GM19397 (cell line): ENCODE measurements around the gene CENPT.
A peak's percentile ranks its signal among the peaks of the same experiment; 100 is the strongest.
"Not testable (repeated sequence)": the region's sequence is repeated elsewhere in the genome, so short reads cannot be mapped to it uniquely, and the experiment has no call there.

Experiments
- ATAC-seq: cut with Tn5 transposase; IDR thresholded peaks from one replicate; pipeline ENCODE4 v1.9.1; 2021; ENCODE audit warnings: mild to moderate bottlenecking, moderate library complexity; ENCODE audit not compliant: unreplicated experiment

CENPT gene

DNA sequence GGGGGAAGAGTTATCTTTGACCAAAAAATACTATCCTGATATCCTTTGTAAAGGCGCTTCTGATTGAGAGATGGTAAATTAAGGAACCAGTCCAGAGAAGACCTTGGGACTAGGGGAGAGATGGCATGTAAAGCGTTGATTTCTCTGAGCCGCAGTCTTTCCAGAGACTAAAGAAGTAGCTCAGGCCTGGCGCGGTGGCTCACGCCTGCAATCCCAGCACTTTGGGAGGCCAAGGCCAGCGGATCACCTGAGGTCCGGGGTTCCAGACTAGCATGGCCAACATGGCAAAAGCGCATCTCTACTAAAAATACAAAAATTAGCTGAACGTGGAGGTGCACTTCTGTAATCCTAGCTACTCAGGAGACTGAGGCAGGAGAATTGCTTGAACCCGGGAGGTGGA, 625 bp upstream of the CENPT start:
- ATAC-seq, result no peak

DNA sequence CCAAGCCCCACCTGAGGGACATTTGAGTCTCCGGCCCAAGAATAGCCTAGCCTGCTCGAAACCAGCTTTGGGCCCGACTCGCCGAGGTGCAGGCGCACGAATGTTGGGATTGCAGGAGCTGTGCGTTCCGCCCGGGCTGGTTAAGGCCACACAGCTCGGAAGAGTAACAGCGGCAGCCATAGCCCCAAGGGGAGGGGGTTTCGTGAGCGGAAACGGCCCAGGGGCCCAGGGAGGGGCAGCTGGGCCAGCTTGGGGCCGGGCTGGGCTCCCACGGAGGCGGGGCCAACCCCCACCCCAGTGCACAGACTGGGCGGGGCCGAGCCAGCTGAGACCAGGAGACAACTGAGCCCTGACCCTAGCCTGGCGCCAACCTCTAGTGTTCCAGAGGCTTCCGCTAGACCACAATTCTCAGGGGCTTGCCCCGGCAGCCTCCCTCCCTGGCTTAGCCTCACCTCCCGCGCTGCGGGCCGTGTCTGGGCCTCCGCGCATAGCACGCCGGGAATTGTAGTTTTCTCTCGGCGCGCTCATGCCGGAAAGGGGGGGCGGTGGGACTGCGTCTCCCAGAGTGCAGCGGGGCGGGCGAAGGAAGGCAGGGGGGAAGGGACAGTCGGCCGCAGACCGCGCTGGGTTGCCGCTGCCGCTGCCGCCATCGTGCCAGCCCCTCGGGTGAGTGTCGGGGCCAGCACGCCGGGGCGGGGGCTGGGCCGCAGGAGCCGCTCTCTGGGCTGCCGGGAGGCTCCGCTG, 1.0 kb downstream of the CENPT start, which contains the start of gene NUTF2:
Gene NUTF2 (plus strand): TSS at position 614 of the 744 bp plus-strand sequence. CDS start 18,198 bp downstream, outside the sequence.
- peak; percentile 59 for ATAC-seq

DNA sequence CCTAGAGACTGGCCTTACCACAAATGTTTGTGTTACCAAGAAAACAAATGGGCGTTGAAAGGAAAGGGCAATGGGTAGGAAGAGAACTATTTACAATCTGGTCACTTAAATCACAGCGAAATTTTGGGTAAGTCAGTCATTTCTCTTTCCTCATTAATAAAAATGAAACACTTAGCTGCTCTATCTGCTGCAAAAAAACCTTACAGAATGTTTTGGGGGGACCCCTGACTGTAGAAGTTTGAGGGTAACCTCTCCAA, 1.5 kb downstream of the CENPT start:
- no peak for ATAC-seq

DNA sequence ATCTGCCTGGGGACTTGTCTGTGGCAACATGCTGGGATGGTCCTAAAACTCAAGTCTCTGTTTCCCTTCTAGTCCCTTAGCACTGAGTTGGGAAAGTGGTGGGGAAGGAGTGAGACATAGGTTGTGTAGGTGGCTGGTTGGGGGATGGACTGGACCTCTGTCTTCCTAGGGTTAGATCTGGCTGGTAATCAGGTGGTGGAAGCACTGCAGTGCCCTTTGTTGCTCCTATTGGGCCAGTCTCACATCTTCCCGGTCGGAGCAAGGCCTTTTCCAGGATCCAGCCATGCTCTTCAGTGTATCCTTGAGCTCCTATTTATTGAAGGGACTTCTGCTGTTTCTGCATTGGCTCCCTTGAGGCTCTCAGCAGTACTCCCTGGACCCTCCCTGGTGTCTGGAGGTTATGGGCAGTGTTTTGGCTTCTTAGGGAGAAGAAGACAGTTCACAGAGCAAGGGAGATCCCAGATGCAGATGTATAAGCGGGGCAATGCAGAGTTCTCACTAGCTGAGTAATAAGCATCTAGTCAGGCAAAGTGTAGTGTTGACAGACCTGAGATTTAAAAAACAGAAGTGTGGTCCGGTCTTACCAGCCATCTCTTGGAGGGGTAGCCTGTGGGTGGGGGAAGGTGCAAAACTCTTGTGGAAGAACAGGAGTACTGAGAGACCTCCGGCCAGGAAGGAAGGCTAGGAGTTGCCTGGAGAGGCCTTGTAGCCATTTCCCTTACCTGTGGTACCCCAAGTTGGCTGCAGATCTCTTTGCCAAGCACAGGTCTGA, 2.0 kb downstream of the CENPT start:
- ATAC-seq, result no peak

DNA sequence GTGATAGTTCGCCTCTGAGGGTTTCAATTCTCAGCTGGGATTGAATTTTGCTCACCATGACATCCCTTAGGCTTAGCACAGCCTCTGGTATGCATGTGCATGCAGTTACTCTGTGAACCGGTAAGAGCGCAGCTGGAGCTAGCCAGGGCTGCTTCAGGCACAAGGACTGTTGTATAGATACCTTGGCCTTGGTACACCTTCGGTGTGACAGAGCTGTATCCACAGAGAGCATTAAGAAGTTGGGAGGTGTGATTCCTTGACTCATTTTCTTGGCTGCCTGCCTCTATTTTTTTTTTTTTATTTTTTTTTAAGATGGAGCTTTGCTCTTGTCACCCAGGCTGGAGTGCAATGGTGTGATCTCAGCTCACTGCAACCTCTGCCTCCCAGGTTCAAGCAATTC, 3.0 kb downstream of the CENPT start:
- ATAC-seq, result no peak

DNA sequence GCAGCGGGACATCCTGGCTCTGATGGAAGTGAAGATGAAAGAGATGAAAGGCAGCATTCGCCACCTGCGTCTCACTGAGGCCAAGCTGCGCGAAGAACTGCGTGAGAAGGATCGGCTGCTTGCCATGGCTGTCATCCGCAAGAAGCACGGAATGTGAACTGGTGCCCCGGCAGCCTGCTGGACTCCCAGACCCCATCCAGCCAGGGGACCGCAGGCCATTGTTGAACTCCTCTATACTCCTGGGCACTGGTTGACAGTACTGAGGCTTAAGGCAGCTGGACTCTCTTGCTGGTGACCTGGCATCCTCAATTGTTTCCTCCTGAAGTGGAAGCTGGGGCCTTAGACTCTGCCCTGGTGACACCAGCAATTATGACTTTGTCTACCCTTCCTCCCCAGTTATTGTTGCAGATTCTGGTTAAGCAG, 4.1 kb downstream of the CENPT start:
- ATAC-seq, result no peak

DNA sequence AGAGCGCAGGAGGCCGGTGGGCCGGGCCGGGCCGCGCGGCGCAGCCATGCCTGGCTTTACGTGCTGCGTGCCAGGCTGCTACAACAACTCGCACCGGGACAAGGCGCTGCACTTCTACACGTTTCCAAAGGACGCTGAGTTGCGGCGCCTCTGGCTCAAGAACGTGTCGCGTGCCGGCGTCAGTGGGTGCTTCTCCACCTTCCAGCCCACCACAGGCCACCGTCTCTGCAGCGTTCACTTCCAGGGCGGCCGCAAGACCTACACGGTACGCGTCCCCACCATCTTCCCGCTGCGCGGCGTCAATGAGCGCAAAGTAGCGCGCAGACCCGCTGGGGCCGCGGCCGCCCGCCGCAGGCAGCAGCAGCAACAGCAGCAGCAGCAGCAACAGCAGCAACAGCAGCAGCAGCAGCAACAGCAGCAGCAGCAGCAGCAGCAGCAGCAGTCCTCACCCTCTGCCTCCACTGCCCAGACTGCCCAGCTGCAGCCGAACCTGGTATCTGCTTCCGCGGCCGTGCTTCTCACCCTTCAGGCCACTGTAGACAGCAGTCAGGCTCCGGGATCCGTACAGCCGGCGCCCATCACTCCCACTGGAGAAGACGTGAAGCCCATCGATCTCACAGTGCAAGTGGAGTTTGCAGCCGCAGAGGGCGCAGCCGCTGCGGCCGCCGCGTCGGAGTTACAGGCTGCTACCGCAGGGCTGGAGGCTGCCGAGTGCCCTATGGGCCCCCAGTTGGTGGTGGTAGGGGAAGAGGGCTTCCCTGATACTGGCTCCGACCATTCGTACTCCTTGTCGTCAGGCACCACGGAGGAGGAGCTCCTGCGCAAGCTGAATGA, 4.8 kb downstream of the CENPT start:
- peak; percentile 9 for ATAC-seq

DNA sequence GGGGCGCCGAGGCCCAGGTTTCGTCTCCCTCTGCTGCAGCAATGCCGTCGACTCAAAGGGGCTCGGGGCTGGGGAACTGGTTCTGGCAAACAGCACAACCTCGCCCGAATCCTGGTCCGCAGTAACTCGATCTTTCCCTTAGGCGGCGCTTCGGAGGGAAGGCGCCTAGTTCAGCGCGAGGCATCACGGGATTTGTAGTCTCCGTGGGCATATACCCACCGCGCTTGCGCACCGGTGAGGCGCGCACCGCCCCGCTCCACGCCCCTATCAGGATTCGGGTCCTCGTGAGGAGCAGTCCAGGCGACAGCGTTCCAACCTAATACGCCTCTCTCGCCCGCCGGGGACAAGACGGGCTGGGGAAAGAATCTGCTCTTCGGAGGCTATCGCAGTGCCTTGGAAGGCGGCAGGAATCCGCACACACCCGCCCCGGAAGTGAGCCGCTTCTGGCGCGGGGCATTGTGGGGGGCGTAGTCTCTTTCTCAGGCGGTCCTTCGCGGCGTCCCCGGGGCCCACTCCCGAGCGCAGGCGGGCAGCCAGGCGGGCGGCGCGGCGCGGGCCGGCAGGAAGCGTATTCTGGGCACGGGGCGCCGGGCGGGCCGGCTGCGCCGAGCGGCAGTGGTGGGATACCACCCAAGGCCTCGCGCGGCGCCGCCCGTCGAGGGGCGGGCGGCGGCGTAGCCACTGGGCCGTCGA, 5.5 kb downstream of the CENPT start, which contains the start of gene THAP11:
Gene THAP11 (plus strand): TSS at position 505 of the 693 bp plus-strand sequence. CDS start 235 bp downstream, outside the sequence.
- ATAC-seq, result peak; percentile 44

DNA sequence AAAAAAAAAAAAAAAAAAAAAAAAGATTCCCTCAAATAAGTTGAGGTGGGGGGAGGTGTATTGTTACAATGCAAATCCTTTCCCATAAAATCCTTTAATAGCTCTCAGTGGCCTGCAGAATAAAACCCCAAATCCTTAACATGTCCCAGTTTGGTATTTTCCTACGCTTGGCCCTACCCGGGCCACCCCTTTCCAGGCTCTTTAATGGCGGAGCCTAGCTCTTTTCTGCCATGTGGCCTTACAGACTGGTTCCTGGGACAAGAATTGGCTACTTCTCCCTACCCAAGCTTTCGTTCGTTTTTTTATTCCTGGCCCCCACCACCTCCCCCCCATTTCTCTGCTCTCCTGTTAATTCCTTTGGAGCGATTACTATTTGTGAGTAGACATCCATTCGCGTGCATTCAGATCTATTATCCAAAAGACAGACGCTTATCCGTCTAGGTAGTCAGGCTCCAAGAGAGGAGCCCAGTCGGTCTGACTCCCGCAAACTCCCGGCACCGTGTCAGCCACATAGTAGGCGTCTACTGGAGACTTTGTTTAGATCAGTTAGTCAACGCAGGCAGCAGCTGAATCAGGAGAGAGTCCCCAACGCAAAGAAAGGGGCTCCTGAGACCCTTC, 6.2 kb downstream of the CENPT start:
- ATAC-seq, result no peak

DNA sequence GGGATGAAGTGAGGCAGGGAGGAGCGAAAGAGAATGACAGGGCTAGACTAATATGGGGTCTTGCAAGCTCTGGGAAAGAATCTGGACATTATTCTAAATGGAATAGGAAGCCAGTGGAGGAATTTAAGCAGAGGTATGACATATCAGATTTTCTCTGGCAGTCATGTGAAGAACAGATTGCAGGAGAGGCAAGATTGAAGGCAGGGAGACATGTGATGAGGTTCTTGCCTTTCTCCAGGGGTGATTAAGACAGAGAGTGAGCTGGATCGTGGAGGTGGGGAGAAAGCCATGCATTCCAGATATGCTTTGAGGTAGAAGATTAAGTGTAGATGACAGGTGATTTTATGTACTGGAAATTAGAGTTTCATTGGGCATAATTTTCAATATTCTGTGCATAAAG, 9.7 kb downstream of the CENPT start:
- ATAC-seq, result no peak

DNA sequence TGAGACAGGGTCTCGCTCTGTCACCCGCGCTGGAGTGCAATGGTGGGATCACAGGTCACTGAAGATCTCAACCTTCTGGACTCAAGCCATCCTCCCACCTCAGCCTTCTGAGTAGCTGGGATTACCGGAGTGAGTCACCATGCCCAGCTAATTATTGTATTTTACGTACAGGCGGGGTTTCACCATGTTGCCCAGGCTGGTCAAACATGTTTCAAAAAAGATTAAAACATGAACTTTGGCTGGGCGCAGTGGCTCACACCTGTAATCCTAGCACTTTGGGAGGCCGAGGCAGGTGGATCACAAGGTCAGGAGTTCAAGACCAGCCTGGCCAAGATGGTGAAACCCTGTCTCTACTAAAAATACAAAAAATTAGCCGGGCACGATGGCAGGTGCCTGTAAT, 10.3 kb downstream of the CENPT start:
- ATAC-seq, result not testable (repeated sequence)

DNA sequence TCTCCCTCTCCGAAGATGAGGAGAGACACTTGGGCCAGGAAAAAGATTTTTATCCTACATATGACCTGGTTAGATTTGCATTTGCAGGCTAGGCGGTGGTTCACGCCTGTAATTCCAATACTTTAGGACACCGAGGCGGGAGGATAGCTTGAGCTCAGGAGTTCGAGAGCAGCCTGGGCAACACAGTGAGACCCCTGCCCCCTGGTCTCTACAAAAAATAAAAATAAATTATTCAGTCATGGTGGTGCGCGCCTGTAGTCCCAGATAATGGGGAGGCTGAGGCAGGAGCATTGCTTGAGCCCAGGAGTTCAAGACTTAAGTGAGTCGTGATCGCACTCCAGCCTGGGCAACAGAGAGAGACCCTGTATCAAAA, 13.3 kb downstream of the CENPT start:
- ATAC-seq, result no peak

DNA sequence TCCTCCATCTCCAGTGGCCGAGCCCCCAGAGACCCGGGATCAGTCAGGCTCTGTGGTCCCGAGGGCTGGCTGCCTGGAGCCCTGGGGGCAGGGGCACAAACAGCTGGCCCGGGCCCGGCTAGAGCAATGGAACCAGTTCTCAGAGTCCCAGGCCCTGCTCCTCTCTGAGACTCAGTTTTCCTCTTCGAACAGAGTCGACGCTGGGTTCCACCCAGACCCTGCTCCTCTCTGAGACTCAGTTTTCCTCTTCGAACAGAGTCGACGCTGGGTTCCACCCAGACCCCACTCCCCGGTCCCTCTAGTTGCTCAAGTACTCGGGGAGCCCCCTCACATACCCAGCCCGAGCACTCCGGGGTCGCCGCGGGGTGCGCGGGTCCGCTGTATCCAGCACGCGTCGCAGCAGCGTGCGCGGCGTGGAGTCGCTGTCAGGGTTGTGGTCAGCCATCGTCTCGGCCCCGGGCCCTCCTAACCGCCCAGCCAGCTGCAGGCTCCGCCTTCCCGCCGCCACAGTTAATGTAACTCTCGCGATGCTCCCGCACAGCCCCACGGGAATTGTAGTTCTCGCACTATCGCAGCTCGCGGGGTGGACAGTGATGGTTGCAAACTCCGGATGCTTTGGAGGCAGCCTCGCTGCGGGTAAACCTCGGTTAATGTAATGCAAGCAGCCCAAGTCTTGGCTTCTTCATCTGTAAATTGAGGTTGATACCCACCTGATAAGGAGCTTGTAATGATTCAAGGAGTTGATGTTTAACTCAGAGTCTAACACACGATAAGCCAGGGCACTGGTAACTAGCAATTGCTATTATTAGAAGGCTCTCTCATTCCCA, 13.9 kb downstream of the CENPT start:
- ATAC-seq, result peak; percentile 91

DNA sequence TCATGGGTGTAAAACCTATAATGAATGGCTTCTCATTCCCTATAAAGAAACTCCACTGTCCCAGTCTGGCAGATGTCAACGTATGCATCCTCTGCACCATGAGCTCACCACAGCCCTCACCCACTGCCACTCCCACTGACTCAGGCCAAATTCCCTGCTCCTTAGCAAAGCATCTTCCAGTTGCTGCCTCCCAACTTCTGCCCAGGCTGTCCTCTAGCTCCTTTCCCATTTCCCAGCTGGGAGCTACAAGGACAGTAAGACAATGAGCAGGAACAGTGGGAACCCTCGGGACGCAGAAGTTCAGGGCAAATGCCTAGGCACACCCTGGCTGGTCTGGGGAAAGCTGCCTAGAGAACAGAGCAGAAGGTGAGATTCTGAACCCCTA, 14.5 kb downstream of the CENPT start:
- no peak for ATAC-seq

DNA sequence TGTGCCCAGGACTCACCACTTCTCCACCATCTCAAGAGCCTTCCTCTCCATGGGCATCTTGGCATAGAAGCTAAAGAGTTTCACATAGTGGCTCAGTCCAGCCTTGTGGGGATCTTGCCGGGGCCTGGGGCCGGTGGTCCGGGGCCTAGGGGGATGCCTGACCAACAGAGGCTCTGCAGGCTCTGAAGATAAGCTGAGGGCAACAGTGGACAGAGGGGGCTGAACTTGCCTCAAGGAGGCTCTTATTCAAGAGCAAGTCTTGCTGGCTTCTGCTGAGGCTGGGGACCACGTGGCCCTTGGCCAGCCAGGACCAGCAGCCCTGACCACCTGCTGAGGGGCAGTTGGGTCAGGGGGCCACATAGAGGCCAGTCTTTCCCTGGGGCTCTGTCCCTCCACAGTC, 18.8 kb downstream of the CENPT start:
- ATAC-seq, result no peak

DNA sequence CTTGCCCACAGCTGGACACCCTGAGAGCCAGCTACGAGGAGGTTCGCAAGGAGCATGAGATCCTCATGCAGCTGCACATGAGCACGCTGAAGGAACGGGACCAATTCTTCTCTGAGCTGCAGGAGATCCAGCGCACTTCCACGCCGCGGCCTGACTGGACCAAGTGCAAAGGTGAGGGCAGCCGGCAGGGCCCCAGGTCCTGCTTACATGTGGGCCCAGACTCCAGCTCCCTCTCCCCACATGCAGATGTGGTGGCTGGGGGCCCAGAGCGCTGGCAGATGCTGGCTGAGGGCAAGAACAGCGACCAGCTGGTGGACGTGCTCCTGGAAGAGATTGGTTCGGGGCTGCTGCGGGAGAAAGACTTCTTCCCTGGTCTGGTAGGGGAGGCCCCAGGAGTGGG, 21.6 kb downstream of the CENPT start:
- ATAC-seq, result no peak

DNA sequence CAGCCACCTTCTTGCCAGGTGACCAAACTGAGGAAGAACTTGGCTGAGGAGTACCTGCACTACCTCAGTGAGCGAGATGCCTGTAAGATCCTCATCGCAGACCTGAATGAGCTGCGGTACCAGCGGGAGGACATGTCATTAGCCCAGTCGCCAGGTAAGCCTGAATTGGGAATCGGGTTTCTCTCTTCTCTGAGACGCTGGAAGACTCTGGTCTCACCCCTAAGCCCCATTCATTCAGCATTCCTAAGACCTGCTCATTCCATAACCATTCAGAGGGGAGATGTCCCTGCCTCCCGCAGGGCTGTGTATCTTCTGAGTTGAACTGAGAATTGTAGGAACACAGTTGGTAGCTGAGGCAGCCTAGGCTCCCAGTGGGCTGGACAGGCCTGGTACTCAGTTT, 22.4 kb downstream of the CENPT start:
- no peak for ATAC-seq

DNA sequence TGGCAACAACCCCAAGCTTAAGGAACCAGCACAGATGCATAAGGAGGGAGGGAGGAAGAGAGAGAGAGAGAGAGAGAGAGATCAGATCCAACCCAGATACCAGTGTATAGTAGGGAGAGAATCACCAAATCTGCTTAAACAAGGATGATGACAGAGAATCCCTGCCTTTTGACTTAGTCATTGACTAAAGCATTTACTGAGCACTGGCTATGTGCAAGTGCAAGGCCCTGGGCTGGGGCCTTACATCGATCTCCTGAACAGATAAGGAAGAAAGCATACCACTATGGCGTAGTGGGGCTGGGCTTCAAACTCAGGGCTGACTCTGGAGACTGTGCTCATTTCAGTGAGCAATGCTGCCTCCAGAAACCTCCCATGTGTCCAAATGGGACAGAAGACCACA, 25.0 kb downstream of the CENPT start:
- ATAC-seq, result no peak

DNA sequence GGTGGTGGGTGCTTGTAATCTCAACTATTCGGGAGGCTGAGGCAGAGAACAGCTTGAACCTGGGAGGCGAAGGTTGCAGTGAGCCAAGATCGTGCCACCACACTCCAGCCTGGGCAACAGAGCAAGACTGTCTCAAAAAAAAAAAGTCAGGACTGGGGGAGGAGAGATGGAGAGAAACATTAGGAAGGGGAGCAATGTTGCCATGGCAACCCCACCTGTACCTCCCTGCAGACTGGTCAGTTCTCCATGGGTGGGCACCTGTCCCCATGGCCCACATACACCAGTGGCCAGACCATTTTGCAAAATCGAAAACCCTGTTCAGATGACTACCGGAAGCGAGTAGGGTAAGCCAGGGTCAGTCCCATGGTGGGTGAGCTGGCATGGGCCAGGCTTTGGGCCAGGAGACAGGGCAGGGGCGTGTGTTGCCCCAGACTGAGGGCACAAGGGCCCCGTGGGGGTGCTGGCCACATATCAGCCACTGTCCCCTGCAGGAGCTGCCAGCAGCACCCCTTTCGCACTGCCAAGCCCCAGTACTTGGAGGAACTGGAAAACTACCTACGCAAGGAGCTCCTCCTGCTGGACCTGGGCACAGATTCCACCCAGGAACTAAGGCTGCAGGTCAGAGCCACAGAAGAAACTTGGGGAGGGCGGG, 26.8 kb downstream of the CENPT start:
- no peak for ATAC-seq
